Germinal center (tissue), 1 donor: ENCODE measurements around the gene WDFY2.

Experiments used
- DNase-seq: peaks from one replicate; pipeline ENCODE4 v3.0.0; 2012; ENCODE audit warnings: mixed read lengths, low spot score

Gene WDFY2

GRCh38 chr13:51770681-51771417 is 186.6 kb downstream of the WDFY2 start:
- no peak for DNase-seq

DNA sequence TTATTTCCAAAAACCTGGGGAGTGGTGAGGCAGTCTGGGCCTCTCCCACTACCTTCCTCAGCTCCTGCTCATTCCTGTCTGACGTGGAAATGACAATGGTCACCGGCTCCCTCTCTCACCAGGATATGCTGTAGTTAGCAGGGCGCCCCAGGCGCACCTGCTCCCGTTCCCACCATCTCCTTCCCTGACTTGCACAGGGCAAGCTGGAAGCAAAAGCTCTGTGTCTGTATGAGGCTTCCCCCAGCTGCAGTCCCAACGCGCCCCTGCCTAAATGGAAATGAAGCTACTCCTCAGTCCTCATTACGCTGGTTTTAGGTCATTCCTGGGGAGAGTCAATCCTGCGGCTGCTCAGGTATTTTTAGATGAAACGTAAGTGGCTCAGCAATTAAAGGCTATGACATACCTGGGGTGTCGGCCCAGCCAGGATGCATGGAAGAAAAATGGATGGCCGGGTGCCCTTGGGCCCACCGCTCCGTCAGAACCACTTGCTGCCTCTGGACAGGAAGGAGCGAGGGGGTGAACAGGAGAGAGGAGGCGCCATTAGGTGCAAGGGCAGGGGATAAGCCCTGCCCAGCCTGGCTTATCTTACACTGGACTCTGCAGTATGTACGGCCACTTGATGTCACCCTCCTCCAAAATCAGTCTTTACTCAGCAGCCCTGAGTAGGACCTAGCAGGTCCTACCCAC is 187.3 kb downstream of the WDFY2 start:
- DNase-seq = no peak

GRCh38 chr13:51772105-51772455 is 187.8 kb downstream of the WDFY2 start:
- DNase-seq = no peak

GRCh38 chr13:51772781-51773180 is 188.5 kb downstream of the WDFY2 start:
- DNase-seq = no peak

GRCh38 chr13:51773515-51773914 is 189.3 kb downstream of the WDFY2 start:
- DNase-seq = no peak

- no peak for DNase-seq
Measured at GRCh38 chr13:51776179-51776578, 191.9 kb downstream of the WDFY2 start.

GRCh38 chr13:51777921-51778320 is 193.7 kb downstream of the WDFY2 start:
- no peak for DNase-seq

DNA sequence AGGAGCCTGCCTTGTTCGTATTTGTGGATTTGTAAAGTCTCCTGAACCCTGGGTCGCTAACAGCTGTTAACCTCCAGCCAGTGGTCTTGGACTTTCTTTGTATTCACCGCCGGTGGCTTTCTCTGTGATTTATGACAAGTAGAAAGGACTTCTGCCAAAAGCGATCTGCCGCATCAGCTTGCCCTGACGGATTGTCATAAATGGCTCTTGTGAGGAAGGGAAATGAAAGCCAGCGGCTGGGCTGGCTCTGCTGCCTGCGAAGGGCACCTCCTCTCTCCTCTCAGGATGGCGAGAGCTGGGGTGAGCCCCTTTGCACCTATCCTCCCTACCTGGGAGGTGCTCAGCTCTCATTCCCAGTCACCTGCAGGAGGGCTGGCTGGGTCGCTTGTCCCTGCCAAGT is 194.1 kb downstream of the WDFY2 start:
- no peak for DNase-seq

DNA sequence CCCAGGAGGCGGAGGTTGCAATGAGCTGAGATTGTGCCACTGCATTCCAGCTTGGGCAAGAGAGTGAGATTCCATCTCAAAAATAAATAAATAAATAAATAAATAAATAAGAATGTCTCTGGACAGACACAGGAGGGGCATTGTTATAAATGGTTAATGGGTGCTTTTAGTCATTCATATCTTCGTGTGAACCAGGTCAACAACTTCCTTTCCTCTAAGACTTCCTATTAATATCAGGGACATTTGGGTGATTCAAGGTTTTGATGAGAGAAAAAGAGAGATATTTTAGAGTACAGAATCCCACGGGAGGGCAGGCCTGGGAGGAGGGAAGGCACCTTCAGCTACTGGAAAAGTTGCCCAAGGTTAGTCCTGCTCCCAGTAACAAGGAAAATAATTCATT is 195.8 kb downstream of the WDFY2 start:
- no peak for DNase-seq

- peak; percentile 33 for DNase-seq
Measured at GRCh38 chr13:51781246-51782022, 197.2 kb downstream of the WDFY2 start.

- DNase-seq = no peak
Measured at GRCh38 chr13:51782026-51782710, 197.9 kb downstream of the WDFY2 start.

DNA sequence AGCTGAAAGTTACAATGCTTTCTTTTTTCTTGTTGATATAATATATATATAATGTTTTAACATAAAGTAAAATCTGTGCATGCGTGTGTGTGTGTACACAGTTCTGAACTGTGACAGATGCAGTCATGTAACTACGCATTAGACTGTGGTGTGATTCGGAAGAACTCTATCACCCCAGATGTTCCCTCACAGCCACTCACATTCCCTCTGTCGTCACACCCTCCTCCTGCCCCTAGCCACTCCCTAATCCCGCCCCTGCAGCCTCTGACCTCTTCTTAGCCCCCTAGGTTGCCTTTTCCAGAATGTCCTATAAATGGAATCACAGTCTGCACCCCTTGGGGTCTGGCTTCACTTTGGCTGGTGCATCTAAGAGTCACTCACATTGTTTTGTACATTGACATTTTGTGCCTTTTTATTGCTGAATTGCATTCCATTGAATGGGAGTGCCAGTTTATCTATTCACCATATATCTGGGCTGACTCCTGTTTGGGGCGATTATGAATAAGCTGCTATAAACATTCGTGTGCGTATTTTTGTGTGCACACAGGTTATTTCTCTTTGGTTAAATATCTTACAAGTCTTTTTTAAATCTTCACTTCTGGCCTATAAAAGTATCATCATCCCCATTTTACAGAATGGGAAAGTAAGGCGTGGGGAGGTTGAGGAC is 199.3 kb downstream of the WDFY2 start:
- no peak for DNase-seq

DNA sequence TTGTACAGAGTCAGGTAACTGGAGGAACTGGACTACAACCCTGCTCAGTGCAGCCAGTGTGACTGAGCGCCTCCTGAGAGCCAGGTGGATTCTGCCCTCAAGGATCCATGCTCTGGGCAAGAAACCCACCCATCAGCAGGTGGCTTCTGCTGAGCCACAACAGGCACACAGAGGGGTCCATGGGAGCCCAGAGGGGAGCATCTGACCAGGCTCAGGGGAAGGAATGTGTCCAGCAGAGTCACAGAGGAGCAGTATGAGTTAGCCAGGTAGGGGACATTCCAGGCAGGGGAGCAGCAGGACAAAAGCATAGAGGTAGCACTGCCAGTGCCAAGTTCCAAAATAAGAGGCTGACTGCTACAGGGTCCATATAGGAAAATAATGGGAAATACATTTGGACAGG is 199.8 kb downstream of the WDFY2 start:
- DNase-seq = no peak

- DNase-seq = no peak
Measured at GRCh38 chr13:51785712-51786424, 201.6 kb downstream of the WDFY2 start.

DNA sequence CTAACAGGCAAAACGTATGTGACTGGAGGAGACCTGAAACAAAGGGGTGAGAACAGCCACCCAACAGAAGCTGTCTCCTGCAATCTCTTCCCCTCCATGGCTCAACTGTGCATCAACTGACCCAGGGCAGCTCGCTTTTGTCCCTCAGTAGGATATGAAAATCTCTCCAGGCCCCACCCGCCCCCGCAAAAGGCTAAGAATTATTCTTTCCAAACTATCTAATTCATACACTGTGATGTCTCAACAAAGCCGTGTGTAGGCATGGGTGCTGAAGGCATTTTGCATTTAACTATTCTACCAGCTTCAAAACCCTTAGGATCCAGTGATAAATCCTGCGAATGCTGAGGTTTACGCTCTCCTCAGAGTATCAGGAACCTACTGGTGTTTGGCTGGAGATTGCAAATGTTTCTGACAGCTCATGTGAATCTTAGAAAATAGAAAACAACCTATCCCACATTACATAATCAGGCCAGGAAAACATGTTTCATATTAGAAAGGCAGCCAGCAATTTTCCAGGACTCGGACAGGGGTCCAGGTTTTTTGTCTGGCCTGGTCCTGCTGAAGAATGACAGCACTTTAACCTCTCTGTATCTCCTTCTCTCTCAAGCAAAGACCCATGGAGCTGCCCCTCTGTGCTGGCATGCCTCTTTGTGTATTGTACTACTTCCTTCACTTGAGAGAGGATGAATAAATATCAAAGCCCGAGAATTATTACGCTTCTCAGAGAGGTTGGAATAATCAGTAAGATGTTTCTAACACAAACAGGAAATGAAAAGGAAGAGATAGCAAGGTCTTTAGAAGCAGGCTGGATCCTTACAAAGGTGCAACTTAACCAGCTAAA is 202.4 kb downstream of the WDFY2 start:
- no peak for DNase-seq

DNA sequence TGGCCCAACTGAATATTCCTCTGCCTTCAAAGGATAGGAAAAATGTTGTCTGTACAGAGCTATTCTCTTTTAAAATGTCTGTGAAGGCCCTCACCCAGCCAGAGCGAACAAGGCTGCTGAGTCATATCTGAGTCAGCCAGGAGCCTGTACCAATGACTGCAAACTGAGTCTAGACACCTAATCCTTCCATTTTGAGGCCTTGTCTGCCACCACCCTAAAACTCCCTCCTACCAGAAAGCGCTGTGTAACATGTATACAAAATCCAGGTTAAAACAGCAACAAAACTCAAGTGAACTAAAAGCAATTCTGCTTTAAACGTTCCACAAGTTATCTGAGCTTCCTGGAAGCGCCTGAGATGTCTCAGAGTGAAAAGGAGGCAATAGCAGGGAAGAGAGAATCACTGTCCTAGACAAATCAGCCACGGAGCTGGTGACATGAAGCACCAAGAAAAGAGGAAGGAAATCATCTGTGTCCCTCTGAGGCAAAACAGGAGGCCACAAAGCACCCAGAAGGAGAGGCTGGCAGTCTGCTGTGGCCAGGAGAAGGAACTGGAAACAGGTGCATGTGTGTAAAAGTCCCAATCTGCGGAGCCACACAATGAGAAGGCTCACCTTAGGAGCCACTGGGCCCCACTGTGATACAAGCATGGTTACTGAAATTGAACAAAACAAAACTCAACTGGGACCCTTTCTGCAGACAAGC is 209.5 kb downstream of the WDFY2 start:
- peak; percentile 56 for DNase-seq

DNA sequence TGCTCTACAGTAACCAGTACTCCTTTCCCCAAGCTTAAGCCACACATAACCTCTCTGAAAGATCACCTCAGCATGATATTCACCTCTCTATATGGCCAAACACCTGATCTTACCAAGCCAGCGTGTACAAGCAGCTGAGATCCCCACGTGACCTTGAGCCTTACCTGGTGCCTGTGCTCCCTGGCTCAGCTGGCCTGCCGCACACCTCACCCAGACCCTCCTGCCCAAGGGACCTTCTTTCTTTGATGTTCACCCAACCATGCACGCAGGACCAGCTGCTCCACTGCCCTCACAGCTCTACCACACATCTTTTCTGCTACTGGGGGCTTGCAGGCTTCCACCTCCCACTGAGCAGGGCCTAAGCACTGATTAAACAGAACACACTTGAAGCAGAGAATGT is 210.7 kb downstream of the WDFY2 start:
- peak; percentile 28 for DNase-seq

DNA sequence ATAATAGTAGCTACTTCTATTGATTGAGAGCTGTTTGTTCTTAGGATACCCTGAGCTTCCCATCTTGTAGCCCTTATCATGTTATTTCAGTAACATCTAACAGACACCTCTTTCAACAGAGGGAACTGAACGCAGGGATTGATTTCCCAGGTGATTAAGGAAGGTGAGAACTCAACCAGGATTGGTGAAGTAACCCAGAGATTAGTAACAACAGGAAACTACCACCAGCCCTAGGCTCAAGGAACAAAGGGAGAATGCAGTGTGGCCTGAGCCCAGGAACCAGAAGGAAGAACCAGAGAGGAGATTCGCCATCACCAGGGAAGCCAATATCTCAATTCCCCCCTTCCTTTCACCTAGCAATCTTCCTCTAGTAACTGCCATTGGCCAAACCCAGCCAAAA is 211.2 kb downstream of the WDFY2 start:
- no peak for DNase-seq

DNA sequence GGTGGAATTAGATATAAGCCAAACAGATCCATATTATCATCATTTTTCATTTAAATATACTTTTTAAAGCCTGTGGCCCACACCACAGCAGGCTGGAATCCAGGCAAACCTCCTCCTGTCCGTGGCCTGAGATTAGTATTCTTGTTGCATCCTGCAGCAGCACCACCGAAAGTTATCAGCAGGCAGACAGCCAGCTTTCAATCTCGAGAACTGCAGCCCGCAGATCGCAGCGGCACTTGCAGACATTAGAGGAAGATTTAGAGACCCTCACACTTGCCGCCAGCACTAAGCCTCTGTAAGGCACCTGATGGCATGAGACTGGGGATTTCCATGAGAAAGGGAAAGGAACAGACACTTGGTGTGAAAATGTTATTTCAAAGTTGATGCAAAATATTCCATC is 212.3 kb downstream of the WDFY2 start:
- no peak for DNase-seq
